Rectal smooth muscle tissue (tissue), 1 donor: Measurements from ENCODE around the gene RNF20.

ENCODE experiments used
- H3K27ac ChIP-seq: one replicate; pipeline ENCODE4 v1.7.0; 2013; ENCODE audit warnings: low read depth, low read length, inconsistent platforms
- H3K27me3 ChIP-seq: one replicate; pipeline ENCODE4 v1.7.0; 2013; ENCODE audit warnings: low read length; ENCODE audit not compliant: control insufficient read depth, insufficient read depth
- H3K36me3 ChIP-seq: one replicate; pipeline ENCODE4 v1.7.0; 2013; ENCODE audit warnings: low read length; ENCODE audit not compliant: control insufficient read depth, insufficient read depth
- H3K4me1 ChIP-seq: one replicate; pipeline ENCODE4 v1.7.0; 2013; ENCODE audit warnings: low read length; ENCODE audit not compliant: control insufficient read depth, insufficient read depth
- H3K4me3 ChIP-seq: one replicate; pipeline ENCODE4 v1.7.0; 2013; ENCODE audit warnings: low read length
- H3K9ac ChIP-seq: one replicate; pipeline ENCODE4 v1.7.0; 2013; ENCODE audit warnings: low read length

Gene RNF20, protein sequence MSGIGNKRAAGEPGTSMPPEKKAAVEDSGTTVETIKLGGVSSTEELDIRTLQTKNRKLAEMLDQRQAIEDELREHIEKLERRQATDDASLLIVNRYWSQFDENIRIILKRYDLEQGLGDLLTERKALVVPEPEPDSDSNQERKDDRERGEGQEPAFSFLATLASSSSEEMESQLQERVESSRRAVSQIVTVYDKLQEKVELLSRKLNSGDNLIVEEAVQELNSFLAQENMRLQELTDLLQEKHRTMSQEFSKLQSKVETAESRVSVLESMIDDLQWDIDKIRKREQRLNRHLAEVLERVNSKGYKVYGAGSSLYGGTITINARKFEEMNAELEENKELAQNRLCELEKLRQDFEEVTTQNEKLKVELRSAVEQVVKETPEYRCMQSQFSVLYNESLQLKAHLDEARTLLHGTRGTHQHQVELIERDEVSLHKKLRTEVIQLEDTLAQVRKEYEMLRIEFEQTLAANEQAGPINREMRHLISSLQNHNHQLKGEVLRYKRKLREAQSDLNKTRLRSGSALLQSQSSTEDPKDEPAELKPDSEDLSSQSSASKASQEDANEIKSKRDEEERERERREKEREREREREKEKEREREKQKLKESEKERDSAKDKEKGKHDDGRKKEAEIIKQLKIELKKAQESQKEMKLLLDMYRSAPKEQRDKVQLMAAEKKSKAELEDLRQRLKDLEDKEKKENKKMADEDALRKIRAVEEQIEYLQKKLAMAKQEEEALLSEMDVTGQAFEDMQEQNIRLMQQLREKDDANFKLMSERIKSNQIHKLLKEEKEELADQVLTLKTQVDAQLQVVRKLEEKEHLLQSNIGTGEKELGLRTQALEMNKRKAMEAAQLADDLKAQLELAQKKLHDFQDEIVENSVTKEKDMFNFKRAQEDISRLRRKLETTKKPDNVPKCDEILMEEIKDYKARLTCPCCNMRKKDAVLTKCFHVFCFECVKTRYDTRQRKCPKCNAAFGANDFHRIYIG

DNA sequence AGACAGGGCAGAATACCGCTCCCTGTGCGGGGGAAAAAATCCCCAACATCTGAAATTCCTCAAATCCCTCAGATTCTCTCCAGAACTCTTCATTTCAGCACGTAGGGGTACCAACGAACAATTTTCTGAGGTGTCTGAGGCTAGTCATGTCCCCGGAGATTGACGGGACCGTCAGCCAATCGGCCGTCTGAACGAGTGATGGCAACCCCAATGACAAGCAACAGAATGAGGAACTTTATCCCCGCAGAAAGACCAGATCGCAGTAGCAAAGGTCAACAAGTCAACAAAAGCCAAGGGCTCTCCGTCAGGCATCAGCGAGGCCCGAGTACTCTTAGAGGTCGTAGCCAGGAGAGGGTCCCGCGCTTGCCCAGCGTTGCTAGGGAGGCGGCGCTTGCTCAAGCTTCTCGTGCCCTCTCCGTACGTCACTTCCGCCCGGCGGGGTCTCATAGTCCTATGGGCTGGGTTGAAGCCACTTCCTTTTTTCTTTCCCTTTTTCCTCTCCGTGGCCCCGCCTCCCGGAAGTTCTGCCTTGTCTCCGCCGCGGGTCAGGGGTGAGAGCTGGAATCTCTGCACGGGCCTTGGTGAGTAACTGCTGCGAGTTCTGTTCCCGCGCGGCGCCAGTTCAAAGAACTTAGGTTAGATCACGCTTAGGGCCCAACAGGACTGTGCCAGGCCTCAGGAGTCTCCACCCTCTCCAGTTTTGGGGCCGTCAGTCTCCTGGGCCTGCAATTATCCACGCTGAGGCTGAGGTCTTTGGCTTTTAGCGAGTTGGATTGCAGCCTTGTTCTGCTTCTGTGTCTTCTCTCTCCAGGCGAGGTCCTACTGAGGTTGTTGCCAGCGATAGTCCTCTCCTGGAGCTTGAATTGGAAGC is at the start of gene RNF20:
Gene RNF20, plus strand, starts transcription at position 520 of the 871 bp plus-strand sequence. CDS start 1,571 bp downstream, outside the sequence.
- no peaks in the 10 kb centered on the region for H3K4me1 ChIP-seq
- peak within 1 kb of the TSS; percentile 50 for H3K9ac ChIP-seq
- H3K36me3 ChIP-seq = peaks cover 7% of the 10 kb centered on the region
- peak within 1 kb of the TSS; percentile 86 for H3K27ac ChIP-seq
- H3K27me3 ChIP-seq = no peaks in the 10 kb centered on the region
- peak within 1 kb of the TSS; percentile 93 for H3K4me3 ChIP-seq

DNA sequence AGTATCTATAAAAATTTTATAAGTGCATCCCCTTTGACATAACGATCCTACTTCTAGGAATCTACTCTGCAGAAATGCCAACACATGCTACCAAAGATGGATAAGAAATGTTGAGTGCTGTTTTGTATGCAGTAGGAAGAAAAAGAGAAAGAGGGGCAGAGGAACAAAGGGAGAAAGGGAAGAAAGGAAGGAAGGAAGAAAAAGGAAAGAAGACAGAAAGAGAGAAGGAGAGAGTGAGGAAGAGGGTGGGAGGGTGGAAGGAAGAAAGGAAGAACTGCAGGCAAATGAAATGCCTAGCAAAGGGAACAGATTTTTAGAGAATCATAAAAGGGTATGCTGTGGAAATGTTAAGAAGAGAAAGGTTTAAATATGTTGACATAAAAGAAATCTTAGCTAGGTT is 49.6 kb upstream of the RNF20 start:
- Histone ChIP-seq H3K9ac (no peak overlapping the region), H3K4me1 (peaks cover 3% of the 10 kb centered on the region), H3K27ac (no peak overlapping the region), H3K36me3 (no peaks in the 10 kb centered on the region), H3K4me3 (no peak overlapping the region), H3K27me3 (peaks cover 4% of the 10 kb centered on the region)

DNA sequence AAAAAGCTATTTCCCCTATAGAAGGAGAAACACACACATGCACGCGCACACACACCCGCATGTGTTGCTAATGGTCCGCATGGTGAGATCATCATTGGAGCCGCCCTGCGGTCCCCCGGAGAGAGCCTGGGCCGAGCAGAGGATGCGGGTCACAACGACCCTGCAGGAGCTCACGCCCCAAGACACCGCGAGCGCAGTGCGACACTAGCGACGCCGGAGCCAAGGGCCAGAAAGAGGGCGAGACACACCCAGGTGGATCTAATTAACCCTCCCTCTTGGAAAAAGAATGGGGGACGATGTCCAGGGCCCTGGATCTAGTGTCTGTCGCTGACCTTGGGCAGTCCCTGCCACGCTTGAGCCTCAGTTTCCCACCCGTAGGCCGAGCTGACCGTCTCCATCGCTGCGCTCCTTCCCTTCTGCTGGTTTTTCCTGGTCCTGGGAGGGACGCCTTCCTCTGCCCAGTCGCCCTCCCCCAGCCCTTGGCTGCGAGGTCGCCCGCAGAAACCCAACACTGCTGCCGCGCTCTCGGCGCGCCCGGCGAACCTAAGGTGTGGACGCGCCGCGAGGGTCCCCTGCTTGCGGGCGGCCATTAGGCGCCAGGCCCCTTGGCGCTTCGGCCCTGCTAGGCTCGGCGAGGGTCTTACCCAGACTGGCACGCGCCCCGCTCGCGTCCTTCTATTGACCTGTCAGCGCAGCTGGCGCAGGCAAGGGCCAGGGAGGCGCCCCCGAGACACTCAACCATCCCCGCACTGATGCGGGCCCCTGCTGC is 47.5 kb upstream of the RNF20 start:
- Histone ChIP-seq H3K27ac (peak overlapping the region; percentile 78), H3K4me3 (peak overlapping the region; percentile 90), H3K9ac (peak overlapping the region; percentile 90), H3K4me1 (peaks cover 3% of the 10 kb centered on the region), H3K36me3 (no peaks in the 10 kb centered on the region), H3K27me3 (peaks cover 4% of the 10 kb centered on the region)

DNA sequence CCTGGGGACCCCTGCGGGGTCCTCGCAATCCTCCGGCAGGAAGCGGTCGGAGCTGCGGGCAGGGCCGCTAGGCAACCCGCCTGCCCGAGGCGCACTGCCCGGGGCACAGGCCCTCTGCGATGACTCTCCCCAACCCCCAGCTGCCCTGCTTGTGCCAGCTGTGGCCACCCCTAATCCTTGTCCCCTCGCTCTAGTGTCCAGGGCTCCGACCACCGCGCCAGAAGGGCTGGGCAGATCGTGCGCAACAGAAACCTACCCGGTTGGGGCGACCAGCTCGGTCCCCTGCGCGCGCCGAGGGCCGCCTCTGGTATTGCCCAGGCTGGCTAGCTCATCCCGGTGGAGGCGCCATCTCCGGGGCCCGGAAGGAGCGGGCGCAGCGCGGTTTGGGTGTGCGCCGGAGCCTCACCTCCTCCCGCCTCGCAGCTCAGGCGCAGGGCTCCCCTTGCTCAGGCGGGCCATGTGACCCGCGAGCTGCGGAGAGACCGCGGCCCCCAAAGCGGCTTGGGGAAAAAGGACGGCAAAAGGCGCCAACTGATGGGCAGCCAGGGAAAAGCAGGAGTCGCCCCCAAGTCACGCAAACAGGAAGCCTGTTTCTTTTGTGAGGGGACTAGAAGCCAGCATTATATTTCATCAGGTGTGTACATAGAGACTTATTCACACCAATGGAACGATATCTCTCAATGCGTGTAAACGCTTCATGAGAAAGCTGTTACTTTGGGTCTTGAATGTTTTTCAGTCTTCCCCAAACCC is 46.8 kb upstream of the RNF20 start:
- H3K9ac ChIP-seq = peak overlapping the region; percentile 57
- H3K27me3 ChIP-seq = peaks cover 4% of the 10 kb centered on the region
- H3K4me1 ChIP-seq = peaks cover 3% of the 10 kb centered on the region
- H3K27ac ChIP-seq = peak overlapping the region; percentile 78
- peak overlapping the region; percentile 90 for H3K4me3 ChIP-seq
- no peaks in the 10 kb centered on the region for H3K36me3 ChIP-seq

DNA sequence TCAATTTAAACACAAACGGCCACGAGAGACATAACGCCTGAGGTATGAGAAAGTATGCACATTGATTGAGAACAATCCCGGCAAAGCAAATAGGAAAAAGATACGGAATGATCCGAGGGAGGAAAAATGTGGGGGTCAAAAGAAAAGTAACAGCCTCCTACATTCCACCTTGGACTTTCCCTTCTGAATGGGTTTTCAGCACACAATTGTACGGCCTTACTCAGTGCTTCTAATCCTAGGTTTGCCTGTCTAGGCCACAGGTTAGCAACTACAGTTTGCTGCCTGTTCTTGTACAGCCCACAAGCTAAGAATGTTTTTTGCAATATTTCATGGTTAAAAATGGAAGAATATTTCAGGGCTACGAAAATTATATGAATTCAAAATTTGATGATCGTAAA is 46.2 kb upstream of the RNF20 start:
- Histone ChIP-seq H3K27me3 (peaks cover 4% of the 10 kb centered on the region), H3K4me1 (peaks cover 3% of the 10 kb centered on the region), H3K36me3 (no peaks in the 10 kb centered on the region), H3K9ac (peak overlapping the region; percentile 43), H3K27ac (peak overlapping the region; percentile 78), H3K4me3 (peak overlapping the region; percentile 90)

DNA sequence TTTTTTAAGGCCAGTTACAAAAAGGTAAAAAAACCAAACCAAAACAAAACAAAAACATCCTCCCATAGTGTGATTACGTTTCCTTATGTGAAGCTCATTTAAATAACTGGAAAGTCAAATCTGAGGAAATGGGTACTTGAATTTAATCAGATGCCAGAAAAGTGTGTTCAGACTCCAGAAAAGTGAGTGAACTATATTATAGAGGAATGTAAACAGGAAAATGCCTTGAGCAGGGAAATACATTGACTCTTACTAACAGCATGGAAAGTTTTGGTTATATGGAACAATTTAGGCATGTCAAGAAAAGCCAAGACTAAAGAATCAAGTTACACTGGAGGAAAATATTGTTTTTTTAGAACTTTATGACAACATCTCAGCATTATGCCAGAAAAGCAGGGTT is 37.8 kb upstream of the RNF20 start:
- Histone ChIP-seq H3K36me3 (no peaks in the 10 kb centered on the region), H3K27me3 (no peaks in the 10 kb centered on the region), H3K9ac (no peak overlapping the region), H3K4me3 (no peak overlapping the region), H3K4me1 (no peaks in the 10 kb centered on the region), H3K27ac (no peak overlapping the region)

DNA sequence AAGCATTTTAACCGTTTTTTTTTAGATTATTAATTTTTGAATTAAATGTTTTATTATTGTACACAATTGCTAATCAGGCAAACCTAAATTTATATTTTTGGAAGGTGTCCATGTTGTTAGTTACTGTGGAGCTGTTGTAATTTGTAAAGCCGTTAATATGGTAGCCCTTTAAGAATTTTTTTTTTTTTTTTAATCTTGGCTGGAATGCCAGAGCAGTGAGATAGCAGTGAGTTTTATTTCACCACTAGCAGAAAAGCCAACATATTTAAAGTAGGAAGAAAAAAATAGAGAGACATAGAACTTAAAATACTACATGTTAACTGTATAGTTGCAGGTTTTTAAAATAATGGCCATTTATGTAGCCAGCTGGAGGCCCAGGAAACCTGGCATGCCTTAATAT is 35.3 kb upstream of the RNF20 start:
- H3K4me3 ChIP-seq = no peak overlapping the region
- no peaks in the 10 kb centered on the region for H3K4me1 ChIP-seq
- no peaks in the 10 kb centered on the region for H3K27me3 ChIP-seq
- H3K9ac ChIP-seq = no peak overlapping the region
- no peaks in the 10 kb centered on the region for H3K36me3 ChIP-seq
- no peak overlapping the region for H3K27ac ChIP-seq

DNA sequence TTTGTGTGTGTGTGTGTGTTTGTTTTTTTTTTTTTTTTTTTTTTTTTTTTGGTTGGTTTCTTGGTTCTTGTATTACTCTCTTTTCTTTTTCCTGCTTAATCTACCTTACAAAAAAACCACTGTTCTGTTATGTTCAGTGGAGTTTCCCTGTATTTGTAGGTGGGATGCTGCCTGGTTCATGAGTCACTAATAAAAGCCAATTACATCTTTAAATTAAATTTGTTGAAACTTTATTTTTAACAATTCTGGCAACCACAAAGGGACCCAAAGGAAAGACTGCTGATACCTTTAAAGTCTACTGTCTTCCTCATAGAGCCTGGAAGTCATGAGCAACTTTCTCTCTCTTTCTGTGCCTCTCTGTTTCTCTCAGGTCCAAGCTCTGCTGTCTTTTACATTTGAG is 29.5 kb upstream of the RNF20 start:
- Histone ChIP-seq H3K27me3 (no peaks in the 10 kb centered on the region), H3K36me3 (no peaks in the 10 kb centered on the region), H3K9ac (no peak overlapping the region), H3K4me3 (no peak overlapping the region), H3K4me1 (no peaks in the 10 kb centered on the region), H3K27ac (no peak overlapping the region)

DNA sequence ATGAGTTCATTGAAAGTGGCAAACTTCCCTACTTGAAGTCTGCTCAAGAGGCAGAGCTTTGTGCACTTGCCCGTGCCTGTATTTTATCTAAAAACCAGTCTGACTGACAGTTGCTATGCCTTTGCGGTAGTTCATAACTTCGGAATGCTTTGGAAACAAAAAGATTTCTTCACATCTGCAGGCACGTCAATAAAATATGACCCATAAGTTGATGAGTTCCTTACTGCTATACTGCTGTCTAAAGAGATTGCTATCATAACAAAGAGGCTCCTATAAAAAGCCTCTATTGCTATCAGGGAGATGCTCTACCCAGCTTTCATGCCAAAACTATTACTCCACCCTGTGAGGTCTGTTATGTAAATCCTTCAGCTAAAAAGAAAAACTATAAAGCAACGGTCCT is 25.4 kb upstream of the RNF20 start:
- no peak overlapping the region for H3K4me3 ChIP-seq
- no peaks in the 10 kb centered on the region for H3K27me3 ChIP-seq
- no peak overlapping the region for H3K27ac ChIP-seq
- H3K4me1 ChIP-seq = no peaks in the 10 kb centered on the region
- no peak overlapping the region for H3K9ac ChIP-seq
- H3K36me3 ChIP-seq = no peaks in the 10 kb centered on the region

DNA sequence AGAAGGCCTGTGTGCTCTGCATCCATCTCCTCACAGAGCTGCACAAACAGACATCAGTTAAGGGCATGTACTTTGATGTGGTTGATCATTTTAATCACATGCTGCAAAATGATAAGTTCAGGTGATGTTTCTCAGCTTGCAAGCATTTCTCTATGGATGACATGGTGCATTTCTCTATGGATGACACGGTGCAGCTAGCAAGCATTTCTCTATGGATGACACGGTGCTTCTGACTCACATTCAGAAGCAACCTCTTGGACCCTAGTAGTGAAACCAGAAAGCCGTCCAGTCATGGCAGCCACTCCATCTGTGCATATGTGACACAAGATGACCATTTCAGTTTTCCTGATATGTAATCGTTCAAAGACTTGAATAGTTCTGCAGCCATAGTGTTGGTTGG is 24.1 kb upstream of the RNF20 start:
- H3K4me3 ChIP-seq = no peak overlapping the region
- no peaks in the 10 kb centered on the region for H3K36me3 ChIP-seq
- no peaks in the 10 kb centered on the region for H3K4me1 ChIP-seq
- no peaks in the 10 kb centered on the region for H3K27me3 ChIP-seq
- no peak overlapping the region for H3K27ac ChIP-seq
- H3K9ac ChIP-seq = no peak overlapping the region

DNA sequence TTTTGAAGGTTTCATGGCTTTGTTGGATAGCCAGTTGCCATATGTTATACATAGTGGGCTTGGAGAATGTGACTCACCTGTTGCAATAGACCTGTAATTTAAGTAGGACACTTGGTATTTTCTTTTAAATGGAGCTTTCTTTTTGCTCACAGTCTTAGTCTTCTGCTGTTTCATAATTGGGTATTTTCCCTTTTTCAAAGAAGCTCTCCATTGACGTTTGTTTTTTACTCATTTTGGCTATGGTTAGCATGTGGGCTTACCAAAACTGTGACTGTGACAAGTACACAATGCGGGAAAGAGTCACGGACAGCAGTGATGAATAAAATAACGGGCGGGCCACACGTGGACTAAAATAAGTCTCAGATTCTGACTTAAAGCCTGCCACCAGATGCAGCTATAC is 23.2 kb upstream of the RNF20 start:
- Histone ChIP-seq H3K4me1 (no peaks in the 10 kb centered on the region), H3K27ac (no peak overlapping the region), H3K4me3 (no peak overlapping the region), H3K9ac (no peak overlapping the region), H3K36me3 (no peaks in the 10 kb centered on the region), H3K27me3 (no peaks in the 10 kb centered on the region)
